SW 1271 (cell line): ENCODE results near the gene LRRK1.

Experiments used
- DNase-seq, 2 experiments: peaks; one replicate each; lab custom pipeline; 2025; lab: John Stamatoyannopoulos, UW

Gene LRRK1

GRCh38 chr15:101008158-101009139 is 89.3 kb downstream of the LRRK1 start:
- DNase-seq: peak; percentile 67 to 91

GRCh38 chr15:101009176-101009575 is 90.0 kb downstream of the LRRK1 start:
- DNase-seq: no peak

- DNase-seq: no peak
These were observed 91.6 kb downstream of the LRRK1 start for GRCh38 chr15:101010781-101011180.

- DNase-seq: no peak
These were observed 93.4 kb downstream of the LRRK1 start for GRCh38 chr15:101012326-101013200.

GRCh38 chr15:101013201-101013550 is 94.0 kb downstream of the LRRK1 start:
- no peak for DNase-seq

- no peak for DNase-seq
These were observed 94.9 kb downstream of the LRRK1 start for GRCh38 chr15:101013769-101014675.

- DNase-seq: peak; percentile 28 to 51
These were observed 96.0 kb downstream of the LRRK1 start for GRCh38 chr15:101014921-101015841.

- no peak for DNase-seq
These were observed 97.4 kb downstream of the LRRK1 start for GRCh38 chr15:101016581-101016980.

- no peak for DNase-seq
These were observed 98.1 kb downstream of the LRRK1 start for GRCh38 chr15:101017093-101017754.

GRCh38 chr15:101018016-101018415 is 98.9 kb downstream of the LRRK1 start:
- DNase-seq: no peak

- no peak for DNase-seq
These were observed 99.3 kb downstream of the LRRK1 start for GRCh38 chr15:101018450-101018849.

GRCh38 chr15:101019366-101019896 is 100.3 kb downstream of the LRRK1 start:
- no peak for DNase-seq

- DNase-seq: no peak
These were observed 101.3 kb downstream of the LRRK1 start for GRCh38 chr15:101020451-101020850.

GRCh38 chr15:101020945-101021344 is 101.8 kb downstream of the LRRK1 start:
- DNase-seq: no peak

- DNase-seq: no peak
These were observed 103.1 kb downstream of the LRRK1 start for GRCh38 chr15:101022306-101022705.

- no peak for DNase-seq
These were observed 103.7 kb downstream of the LRRK1 start for GRCh38 chr15:101022876-101023275.

GRCh38 chr15:101023501-101024072 is 104.4 kb downstream of the LRRK1 start:
- DNase-seq: no peak

- DNase-seq: no peak
These were observed 105.0 kb downstream of the LRRK1 start for GRCh38 chr15:101024073-101024695.
